AG10803 (cell line): ENCODE measurements around the gene FOXJ2.
"Not testable (repeated sequence)": the region's sequence is repeated elsewhere in the genome, so short reads cannot be mapped to it uniquely, and the experiment has no call there.

ENCODE experiments used
- DNase-seq: peaks from one replicate; pipeline ENCODE4 v3.0.0; 2010; ENCODE audit warnings: low read depth
- H3K4me3 ChIP-seq: 2 replicates; pipeline ENCODE4 v1.5.1; 2011; ENCODE audit warnings: mild to moderate bottlenecking, low read length, control low read depth
- CTCF ChIP-seq: conservative IDR thresholded peaks from 2 replicates; pipeline ENCODE4 v1.5.1; 2011; ENCODE audit warnings: mild to moderate bottlenecking, low read length, control low read depth, inconsistent platforms

Gene FOXJ2

DNA sequence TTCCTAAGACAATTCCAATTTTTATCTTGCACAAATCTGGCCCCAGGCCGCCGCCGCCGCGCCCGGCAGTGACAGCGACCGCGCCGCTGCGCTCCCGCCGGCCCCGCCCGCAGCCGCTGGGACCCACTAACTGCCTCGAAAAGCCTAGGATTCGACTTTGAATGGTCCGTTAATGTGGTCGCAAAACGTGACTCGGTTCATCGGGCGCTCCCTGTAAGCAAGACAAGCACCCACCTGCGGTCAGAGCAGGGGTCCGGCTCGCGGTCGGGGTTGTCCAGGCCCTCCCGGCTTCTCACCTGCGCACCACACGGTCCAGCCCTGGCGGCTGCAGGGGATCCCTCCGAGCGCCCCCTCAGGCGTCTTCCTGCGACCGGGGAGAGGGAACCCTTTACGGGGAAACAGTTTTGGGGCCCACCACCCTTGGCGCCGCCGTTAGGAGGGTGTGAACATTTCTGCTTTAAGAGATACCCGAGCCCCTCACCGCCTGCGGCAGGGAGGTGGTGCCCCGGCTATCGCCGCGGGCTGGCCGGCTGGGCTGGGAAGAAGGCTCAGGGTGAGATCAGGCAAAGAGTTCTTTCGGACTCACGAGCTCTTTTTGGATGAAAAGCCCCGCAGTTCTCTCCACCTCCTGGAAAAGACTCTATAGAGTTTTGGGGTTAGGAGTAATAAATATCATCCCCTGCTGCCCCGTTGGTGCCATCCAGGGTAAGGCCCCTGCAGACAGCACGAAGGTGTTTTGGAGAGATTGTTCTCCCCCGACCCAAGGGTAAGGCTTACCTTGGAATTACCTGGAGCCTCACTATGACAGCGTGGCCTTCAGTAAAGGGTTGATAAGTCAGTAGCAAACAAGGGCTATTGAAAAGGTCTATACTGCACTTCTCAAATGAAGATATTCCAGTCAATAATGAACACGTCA is 13.6 kb upstream of the FOXJ2 start:
- TF ChIP-seq CTCF: no peak
- H3K4me3 ChIP-seq: peak overlapping the region; percentile 39
- DNase-seq: no peak

GRCh38 chr12:8026291-8026900 is 6.1 kb upstream of the FOXJ2 start:
- no peak for TF ChIP-seq CTCF
- H3K4me3 ChIP-seq: peak overlapping the region; percentile 93
- peak; percentile 99 for DNase-seq

- no peak for DNase-seq
- no peak for TF ChIP-seq CTCF
- H3K4me3 ChIP-seq: no peak overlapping the region
Observed at GRCh38 chr12:8027856-8028255, 4.7 kb upstream of the FOXJ2 start.

GRCh38 chr12:8028267-8028666 is 4.2 kb upstream of the FOXJ2 start:
- DNase-seq: no peak
- no peak overlapping the region for H3K4me3 ChIP-seq
- TF ChIP-seq CTCF: no peak

DNA sequence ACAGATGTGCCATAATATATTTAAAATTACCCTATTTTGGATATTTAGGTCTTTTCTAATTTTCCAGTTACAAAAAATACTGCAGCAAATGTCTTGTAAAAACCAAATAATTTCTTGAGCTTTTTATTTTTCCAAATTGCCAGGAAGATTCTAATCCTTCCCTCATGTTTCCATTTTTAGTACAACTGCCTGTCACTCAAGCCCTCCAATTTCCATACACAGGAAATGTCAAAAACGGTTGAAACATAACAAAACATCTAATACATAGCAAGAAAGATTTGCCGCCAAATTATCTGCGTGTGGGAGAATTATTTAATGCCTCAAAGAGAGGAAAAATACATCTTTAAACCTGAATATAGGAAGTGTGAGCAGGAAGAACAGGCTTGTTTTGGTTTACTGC is 2.3 kb upstream of the FOXJ2 start:
- no peak overlapping the region for H3K4me3 ChIP-seq
- no peak for DNase-seq
- no peak for TF ChIP-seq CTCF

- not testable (repeated sequence) for H3K4me3 ChIP-seq, DNase-seq
Observed at GRCh38 chr12:8031017-8031416, 1.5 kb upstream of the FOXJ2 start.

- TF ChIP-seq CTCF: no peak
- peak overlapping the region; percentile 71 for H3K4me3 ChIP-seq
- DNase-seq: peak; percentile 15
Observed at GRCh38 chr12:8031872-8032241, 659 bp upstream of the FOXJ2 start.
